ENCODE measurements around the gene BMF.
"Not testable (repeated sequence)": the region's sequence is repeated elsewhere in the genome, so short reads cannot be mapped to it uniquely, and the experiment has no call there.

Gene BMF

DNA sequence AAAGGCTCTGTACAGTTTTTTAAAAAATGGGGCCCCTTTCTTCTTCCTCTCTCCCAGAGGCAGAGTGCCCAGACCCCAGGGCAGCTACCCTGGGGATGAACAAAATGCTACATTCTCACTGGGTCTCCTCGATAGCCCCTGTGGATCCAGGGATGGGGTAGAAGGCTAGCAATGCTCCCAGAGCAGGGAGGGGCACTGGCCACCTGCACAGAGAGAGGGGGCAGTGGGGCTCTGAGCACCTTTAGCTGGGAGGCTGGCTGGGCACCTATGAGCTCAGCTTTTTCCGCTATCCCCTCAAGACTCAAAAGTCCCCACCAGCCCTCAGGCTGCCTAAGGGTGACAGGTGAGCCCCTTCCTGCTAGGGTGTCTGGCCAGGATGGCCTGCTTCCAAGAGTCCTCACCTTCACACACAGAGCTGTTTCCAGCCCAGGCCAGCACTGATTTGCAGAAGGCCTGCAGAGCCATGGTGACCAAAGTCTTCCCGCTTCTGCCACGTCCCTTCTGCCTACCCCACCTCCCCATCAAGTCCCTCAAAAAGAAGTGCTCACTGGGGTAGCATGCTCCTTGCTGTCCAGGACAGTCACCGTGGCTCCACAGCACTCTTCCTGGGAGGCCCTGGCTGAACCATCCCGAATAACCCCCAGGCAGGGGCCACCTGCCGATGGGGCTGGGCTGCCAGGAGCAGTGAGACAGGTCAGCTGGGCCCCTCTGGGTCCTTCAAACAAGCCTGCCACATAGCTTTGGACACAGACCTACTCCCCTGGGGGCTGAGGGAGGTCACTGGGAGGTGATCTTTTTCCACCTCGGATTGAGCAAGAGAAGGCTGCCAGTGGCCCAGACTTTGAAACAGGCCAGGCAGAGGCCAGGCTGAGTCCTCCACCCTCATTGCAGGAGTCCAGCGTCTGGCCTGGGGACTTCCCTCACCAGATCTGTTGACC lies 20.4 kb downstream of the BMF start:
- peak; percentile 57 for DNase-seq (ENCODE audit: low spot score)

GRCh38 chr15:40087068-40087810 lies 21.4 kb downstream of the BMF start:
- DNase-seq (ENCODE audit: low spot score) = no peak

- no peak for DNase-seq (ENCODE audit: low spot score)
These were observed 23.4 kb downstream of the BMF start for GRCh38 chr15:40085266-40085665.

DNA sequence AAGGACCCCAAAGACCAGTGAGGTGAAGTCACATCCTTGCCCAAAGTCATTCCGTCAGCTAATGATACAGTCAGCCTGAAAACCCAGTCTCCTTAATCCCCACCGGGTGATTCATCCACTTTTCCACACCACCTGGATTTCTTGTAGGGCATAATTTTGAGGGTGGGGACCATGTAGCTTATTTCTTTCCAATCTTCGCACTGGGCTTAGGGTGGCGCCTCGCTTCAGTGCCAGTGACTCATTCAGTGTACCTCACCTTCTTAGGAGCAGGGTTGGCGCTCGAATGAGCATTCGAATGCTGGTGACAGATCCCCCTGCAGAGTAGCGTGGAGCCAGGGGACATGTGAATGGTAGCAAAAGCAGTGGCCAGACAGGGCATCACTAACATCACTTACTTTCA lies 24.0 kb downstream of the BMF start:
- no peak for DNase-seq (ENCODE audit: low spot score)

GRCh38 chr15:40082195-40082883 lies 26.3 kb downstream of the BMF start:
- DNase-seq (ENCODE audit: low spot score) = no peak

DNA sequence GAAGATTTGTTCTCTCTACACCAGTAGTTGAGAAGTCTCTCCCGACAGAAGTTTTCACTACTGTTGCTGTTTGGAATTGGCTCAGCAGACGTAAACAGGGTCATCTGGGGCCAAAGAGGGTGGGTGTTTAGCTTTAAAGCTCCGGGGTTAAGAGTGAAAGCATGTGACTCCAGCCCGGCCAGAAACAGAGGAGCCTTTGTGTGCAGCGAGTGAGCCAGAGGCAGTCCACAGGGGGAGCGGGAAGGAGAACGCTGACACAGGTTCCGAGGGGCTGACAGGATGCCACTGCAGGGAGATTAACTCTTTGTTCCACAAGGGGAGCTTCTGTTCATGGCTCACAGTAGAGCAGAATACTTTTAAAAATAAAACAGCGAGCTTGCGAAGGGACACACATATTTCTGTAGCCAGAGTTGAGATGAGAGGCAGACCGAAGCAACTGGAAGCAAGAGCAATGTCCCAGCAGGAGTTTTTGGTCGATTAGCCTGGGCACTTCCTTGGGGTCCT lies 26.9 kb downstream of the BMF start:
- DNase-seq (ENCODE audit: low spot score) = peak; percentile 60

GRCh38 chr15:40080847-40081246 lies 27.8 kb downstream of the BMF start:
- DNase-seq (ENCODE audit: low spot score) = no peak

- DNase-seq (ENCODE audit: low spot score) = no peak
These were observed 28.6 kb downstream of the BMF start for GRCh38 chr15:40080104-40080503.

GRCh38 chr15:40079456-40079855 lies 29.2 kb downstream of the BMF start:
- no peak for DNase-seq (ENCODE audit: low spot score)

- no peak for DNase-seq (ENCODE audit: low spot score)
These were observed 33.2 kb downstream of the BMF start for GRCh38 chr15:40075298-40076044.

GRCh38 chr15:40074656-40075055 lies 34.0 kb downstream of the BMF start:
- DNase-seq (ENCODE audit: low spot score) = not testable (repeated sequence)

GRCh38 chr15:40073716-40074490 lies 34.8 kb downstream of the BMF start:
- DNase-seq (ENCODE audit: low spot score) = not testable (repeated sequence)

- no peak for DNase-seq (ENCODE audit: low spot score)
These were observed 36.3 kb downstream of the BMF start for GRCh38 chr15:40072216-40072990.

- no peak for DNase-seq (ENCODE audit: low spot score)
These were observed 38.0 kb downstream of the BMF start for GRCh38 chr15:40070608-40071218.

DNA sequence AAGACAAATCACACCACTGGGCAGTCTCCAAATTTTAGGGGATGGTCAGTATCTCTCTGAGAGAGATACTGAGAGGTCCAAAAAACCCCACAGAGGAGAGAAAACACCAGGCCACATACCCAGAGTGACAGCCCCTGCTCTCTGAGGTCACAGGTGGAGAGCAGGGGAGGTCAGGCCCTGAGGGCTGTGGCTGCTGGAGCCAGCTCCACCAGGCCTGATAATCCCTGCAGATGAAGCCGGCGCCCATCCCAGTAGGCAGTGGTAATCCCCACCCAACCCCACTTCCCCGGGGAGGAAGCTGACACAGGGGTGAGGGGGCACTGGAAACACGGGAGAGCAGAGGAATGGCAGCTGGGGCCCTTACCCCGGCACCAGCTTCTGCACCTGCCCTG lies 38.5 kb downstream of the BMF start:
- DNase-seq (ENCODE audit: low spot score) = no peak

DNA sequence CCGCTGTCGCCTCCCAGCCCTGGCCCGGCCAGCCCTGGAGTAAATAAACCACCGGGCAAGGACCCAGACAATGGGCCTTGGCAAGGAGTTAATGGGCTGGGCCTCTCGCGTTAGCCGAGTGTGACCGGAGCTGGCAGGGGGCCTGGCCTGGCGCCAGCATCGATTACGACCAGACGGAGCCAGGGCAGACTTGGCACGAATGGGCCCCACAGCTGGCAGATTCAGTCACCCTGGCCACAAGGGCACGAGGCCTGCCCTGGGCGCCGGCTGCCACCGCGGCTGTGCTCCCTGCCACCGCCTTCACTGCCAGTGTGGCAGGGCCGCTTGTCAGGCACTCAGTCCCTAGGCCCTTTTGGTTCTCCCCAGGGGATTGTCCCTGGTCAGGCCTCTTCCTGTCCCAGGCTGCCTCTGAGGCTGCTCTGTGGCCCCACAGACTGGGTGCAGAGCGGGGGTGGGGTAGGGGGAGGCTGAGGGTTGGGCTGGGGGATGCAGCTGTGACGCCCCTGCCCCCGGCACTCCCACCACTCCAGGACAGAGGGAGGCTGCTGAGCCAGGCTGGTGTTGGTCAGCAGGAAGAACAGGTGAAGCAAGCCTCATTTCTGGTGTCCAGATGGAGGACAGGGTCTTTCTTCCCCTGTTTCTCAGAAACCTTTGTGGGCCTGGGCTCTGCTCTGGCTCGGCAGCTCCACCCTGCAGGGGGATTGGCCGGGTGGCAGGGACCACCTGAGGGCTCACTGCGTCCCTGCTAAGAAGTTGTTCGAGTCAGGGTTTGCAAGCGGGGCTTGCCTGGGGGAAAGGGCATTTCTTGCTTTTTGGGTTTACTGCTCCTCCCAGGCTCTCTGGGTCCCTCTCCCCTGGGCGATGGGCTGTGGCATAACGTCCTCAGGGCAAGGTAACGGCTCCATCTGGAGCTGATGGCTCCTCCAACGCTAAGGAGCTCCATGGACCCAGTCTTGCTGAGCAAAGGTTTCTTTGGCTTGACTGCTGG lies 39.2 kb downstream of the BMF start:
- DNase-seq (ENCODE audit: low spot score) = peak; percentile 47

DNA sequence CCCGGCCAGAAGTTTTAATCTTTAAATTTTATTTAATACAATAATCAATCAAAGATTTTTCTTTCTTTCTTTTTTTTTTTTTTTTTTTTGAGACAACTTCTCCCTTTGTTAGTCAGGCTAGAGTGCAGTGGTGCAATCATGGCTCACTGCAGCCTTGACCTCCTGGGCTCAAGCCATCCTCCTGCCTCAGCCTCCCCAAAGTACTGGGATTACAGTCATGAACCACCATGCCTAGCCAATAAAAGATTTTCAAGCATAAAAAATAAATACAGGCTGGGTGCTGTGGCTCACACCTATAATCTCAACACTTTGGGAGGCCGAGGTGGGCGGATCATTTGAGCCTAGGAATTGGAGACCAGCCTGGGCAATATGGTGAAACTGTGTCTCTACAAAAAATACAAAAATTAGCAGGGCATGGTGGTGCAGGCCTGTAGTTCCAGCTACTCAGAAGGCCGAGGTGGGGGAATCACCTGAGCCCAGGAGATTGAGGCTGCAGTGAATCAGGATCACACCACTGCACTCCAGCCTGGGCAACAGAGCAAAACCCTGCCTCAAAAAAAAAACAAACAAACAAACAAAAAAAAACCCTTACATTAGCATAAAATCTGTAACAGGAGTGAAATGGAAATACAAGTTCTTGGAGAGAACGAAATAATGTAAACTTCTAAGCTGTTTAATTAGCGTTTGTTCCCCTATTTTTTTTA lies 40.6 kb downstream of the BMF start:
- DNase-seq (ENCODE audit: low spot score) = no peak
